ENCODE measurements around the gene CHN1.

Gene CHN1

DNA sequence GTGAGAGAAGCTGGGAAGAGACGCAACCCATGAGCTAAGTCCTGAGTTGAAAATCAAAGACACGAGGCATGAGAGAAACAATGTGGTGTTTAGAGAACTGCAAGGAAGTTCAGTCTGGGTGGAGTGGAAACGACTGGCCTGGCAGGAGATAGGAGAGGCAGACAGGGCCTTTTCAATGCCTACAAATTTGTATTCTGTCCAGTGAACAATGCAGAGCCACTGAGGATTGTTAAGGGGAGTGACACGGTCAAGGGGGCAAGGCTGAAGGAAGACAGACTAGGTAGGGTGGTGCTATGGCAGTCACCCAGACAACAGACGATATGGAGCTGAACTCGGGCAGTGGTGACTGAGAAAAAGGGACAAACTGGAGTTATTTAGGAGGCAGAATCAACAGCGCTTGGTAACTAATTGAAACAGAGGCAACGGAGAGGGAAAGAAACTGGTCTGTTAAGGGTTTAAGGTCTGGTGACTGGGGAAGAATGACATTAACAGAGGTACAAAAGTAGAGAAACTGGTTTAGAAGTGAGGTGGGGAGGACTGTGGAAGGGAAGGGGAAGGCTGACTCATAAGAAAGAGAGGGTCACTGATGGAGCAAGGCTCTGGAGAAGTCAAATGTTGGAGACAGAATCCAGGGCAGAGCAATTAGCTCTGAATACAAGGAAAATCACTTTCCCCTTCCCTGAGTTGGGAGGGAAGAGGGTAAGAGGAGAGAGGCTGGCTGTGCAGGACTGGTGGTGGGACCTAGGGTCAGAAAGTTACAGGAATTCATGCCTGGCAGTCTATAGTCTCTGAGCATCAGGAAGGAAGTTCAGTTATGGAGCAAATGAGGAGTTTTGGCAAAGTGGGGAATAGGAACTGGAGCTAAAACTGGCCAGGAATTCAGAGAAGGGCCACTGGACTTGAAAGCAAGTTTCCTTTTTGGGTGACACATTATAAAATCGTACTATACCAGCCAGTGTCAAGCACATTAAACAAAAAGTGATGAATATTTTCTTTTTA, 177.5 kb downstream of the CHN1 start:
- DNase-seq (ENCODE audit: low read depth, low spot score): no peak

DNA sequence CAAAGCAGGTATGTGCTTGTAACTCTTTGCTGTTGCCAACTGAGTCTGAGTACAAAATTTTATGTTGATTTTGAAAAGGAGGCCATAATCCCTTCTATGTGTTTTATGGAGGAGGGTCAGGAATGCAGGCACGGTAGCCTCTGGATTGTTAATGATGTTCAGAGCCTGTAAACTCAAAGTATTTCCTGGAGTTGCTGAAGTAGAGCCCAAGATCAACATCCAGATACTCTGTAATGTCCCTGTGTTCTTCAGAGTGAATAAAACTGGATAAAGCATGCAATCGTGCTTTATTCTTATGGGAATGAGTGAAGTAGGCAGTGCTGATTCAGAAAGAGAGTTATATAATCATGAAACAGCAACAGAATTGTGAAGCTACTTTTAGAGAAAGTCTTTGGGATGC, 179.1 kb downstream of the CHN1 start:
- DNase-seq (ENCODE audit: low read depth, low spot score): no peak

DNA sequence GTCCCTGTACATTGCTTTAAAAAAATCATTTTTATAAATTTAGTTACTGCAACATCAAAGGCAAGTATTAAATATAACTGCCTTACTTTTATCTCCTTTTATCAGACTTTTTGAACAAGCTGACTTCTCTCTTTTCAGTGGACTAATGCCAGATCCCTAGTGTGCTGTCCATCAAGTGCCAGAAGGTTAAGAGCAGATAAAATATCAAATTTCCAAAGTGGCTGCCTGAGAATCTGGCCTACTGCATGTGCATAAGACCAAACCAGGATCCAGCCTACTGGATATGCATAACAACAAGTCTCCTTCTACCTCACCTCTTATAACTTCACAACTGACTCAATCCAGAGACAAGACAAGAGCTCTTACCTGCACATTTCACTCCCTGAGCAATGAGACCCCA, 181.1 kb downstream of the CHN1 start:
- DNase-seq (ENCODE audit: low read depth, low spot score): no peak

DNA sequence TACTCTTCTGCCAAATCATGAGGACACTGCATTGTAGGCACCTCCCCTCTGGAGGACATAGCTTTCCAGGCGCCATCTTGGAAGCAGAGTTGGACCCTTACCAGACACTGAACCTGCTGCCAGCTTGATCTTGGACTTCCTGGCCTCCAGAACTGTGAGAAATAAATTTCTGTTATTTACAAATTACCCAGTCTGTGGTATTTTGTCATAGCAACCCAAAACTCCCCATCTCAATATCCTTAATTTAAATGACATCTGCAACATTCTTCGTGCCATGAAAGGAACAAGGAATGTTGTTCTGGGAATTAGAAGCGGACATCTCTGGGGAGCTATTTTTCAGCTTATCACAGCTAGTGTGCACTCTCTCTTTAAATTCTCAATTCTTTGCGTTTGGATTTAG, 183.6 kb downstream of the CHN1 start:
- no peak for DNase-seq (ENCODE audit: low read depth, low spot score)

DNA sequence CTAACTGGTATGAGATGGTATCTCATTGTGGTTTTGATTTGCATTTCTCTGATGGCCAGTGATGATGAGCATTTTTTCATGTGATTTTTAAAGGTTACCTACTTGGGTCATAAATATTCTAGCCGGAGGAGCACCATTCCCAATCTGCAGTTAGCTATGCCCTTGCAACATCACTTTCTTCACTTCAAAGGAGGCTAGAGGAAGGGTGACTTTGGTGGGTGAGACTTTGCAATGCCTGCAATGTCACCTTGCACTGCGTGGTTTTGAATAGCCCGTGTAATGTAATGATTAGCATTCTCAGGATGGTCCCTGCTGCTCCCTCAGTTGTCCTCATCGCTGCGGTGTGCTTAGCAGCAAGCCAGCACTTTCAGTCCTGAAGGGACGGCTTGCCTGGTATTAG, 184.8 kb downstream of the CHN1 start:
- no peak for DNase-seq (ENCODE audit: low read depth, low spot score)

DNA sequence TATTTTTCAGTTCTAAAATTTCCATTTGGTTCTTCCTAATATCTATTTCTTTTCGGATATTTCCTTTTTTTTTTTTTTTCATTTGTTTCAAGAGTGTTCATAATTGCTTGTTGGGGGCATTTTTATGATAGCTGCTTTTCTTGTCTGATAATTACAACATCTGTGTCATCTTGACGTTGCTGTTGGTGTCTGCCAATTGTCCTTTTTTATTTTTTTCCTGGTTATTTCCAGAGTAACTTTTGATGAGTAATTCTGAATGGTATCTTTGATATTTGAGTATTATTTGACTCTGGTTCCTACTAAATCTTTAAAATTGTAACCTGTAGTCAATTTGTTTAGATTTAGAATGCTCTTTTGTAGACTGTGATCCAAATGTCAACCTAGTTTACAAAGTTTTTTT, 189.7 kb downstream of the CHN1 start:
- DNase-seq (ENCODE audit: low read depth, low spot score): no peak

DNA sequence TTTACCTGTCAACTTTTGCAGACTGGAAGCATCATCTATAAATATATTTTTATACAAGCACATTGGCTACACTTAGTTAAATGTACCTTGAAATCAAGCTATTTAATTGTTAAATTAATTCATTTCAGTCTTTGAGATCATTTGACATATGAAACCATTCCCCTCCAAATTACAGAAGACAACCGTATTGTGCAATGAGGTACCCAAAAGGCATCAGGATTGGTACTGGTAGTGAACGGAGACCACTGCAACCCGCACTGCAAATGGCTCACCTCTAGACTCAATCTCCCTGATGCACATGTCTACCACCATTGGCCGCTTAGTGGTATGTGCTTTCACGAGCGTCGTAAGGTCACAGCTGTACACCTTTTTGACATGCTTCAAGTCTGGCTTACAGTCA, 193.1 kb downstream of the CHN1 start:
- DNase-seq (ENCODE audit: low read depth, low spot score): no peak

DNA sequence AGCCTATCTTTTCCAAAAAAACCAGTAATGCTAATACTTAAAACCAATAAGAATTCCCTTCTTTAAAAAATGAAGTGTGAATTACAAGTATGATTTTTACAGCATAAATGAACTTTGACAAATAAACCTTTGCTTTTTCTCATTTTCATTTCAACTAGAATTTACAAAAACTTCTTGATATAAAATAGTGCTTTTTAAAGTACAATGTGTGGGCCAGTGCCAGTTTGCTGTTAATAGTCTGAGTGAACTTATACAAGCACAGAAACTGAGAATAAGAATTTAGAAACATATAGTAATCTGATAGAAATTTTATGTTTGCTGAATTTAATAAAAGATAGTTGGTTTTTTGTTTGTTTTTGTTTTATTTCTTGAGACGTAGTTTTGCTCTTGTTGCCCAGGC, 197.2 kb downstream of the CHN1 start:
- no peak for DNase-seq (ENCODE audit: low read depth, low spot score)

DNA sequence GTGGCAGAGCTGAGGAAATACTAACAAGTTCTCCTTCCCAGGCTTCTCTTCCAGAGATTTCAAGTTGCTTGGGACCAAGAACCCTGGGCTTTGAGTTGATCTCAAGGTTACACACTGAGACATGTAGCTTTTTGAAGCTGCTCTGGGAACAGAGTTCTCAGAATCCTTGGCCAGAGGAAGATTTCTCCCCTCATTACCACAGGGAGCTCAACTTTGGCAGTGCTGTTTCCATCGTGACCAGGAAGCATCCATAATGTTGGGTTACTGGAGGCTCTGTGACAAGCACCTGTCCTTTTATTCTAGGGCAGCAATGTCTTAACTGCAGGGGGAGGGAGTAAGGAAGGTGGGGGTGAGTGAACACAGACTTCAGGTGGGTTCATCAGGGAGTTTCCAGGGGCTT, 199.4 kb downstream of the CHN1 start:
- DNase-seq (ENCODE audit: low read depth, low spot score): no peak

DNA sequence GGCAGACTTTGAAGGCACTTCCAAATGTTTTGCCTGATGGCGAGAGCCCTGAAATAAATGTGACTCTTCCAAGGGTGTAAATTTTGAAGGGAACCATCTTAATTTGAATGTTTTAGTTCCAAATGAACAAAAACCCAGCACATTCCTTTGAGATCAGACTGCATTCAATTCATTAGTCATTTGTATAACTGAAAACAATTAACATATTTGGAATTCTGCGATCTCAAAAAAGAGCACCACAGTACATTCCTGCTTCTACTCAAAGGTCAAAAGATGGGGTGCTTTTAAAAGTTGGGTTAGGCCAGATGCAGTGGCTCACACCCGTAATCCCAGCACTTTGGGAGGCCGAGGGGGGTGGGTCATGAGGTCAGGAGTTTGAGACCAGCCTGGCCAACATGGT, 202.7 kb downstream of the CHN1 start:
- DNase-seq (ENCODE audit: low read depth, low spot score): no peak

DNA sequence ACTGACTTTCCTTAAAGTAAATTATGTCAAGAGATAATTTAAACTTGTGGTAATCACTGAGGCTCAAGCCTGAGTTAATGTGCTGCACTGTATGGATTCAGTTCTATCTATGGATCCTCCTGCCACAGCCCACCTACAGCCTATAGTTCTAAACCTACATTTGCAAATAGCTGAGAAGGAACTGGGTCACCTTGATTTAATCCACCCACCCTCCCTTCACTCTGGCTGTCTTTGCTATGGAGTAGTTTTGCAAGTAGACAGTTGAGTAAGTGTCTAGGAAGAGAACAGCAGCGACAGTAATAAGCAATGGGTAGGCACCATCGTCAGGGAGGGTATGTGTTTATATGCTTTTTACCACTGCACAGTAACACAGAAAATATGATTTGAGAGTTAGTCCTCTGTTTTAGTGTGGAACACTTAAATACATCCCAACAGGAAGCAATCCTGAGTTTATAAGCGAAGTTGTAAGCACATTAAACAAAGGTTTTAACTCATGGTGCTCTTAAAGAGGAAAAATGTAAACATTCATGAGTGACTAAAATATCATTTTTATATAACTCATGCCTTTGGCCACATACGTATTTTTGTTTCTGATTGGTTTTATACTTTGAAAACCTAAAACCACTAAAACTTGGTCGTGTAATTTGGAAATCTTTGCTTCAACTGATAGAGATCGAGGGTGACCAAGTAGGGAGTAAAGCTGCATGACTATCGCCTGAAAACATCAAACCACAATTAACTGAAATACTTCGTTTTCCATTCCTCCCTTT, 204.6 kb downstream of the CHN1 start:
- DNase-seq (ENCODE audit: low read depth, low spot score): no peak

DNA sequence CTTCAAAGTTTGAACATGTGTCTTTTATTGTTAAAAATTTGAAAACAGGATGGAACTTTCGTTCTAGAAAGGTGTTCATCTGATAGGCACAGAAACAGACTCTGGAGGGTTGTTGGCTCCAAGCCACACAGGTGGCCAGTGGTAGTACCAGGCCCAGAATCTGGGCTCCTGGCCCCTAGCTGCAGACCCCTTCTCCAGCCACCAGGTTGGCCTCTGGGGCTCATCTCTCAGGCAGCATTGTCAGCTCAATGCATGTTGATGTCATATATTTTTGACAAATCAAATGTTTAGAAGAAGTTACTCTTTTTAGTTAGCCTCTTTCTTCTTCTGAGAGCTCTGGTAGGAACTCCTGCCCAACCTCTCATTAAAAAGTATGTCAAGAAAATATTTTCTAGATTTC, 206.4 kb downstream of the CHN1 start:
- no peak for DNase-seq (ENCODE audit: low read depth, low spot score)

DNA sequence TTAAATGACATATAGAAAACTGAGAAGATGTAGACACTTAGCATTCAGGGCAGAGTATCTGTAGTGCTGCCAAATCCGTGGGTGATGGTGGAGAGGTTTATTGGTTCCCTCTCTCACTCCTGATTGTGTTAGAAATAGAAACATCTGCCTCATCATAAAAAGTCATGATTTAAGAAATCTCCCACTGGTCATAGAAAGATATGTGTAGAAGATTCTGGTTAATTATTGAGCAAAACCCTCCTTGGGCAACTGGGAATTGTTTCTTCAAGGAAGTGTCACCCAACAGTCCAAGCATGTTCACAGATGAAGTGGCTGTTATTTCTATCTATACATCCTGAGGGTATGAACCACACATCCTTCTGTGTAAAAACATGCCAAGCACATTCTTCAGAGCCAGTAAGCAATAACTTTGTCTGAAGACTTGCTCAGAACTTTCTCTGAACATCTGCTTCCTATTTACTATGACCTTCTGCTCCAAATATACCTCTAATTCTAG, 207.4 kb downstream of the CHN1 start:
- no peak for DNase-seq (ENCODE audit: low read depth, low spot score)

DNA sequence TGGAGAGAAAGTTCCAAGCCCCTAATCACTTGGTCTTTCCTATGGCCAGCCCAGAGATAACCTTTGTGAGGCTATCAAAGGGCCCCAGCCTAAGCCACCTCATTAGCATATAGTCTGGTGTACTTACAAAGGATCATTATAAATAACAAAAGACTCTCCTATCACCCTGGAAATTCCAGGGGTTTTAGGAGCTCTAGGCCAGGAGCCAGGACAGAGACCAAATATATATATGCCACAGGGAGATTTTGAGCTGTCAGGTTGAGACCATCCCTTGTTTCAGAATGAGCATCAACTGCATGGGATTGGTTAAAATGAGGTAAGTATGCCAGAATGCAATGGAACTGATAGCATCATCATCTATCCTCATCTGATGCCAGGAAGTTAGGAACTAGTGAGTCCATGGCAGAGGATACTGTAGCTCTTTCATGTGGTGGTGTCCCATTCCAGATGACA, 208.8 kb downstream of the CHN1 start:
- no peak for DNase-seq (ENCODE audit: low read depth, low spot score)

DNA sequence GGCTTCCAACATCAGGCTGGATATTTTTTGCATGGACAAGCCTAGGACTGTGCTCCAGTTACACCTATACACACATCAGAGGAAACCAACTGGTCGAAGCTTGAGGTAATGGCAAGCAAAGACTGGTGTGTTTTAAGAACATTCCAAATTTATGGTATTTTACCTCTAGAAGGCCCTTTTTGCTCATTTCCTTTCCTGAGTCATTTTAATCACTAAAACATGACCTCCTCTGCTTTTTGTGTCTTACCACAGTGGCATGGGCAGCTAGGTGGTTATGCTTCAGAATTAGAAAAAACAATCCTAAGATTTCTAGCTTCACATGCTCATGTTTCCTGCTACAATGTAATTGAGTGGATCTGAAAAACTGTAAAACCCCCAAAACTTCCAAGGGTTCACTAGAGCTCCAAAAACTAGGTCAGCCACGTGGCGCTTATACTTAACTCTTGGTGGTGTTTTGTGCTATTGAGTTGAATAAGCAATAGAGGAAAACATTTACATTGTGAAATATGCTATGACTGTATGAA, 210.3 kb downstream of the CHN1 start:
- DNase-seq (ENCODE audit: low read depth, low spot score): no peak

DNA sequence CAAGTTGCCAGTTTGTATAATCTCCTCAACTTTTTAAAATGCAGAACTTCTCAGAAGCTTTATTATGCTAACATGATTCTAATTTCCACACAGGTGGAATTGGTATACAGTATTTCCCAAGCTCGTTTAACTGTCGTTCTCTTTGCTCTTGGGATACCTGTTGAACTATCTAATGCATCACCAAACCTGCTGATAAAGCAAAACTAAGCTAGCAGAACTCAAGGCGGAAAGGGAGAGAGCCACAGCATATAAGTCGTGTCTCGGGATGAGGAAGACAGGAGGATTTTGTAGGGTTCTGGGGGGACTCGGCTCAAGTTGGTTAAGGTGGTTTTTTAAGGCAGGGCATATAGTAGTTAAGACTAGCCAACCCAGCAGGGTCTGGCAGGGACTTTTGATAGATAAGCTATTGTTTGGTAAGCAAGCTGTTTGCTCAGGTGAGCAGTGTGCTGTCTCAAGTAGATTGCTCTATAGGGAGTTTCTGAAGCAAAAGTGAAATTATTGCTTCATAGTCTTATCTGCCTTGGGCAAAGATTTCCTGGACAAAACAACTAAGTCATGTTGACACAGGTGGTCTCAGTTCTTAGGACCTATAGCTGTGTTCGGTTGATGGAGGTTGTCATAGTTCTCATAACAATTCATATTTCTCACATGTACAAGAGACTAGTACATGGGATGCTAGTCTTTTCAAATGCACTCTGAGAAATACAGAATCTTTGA, 212.7 kb downstream of the CHN1 start:
- DNase-seq (ENCODE audit: low read depth, low spot score): no peak

DNA sequence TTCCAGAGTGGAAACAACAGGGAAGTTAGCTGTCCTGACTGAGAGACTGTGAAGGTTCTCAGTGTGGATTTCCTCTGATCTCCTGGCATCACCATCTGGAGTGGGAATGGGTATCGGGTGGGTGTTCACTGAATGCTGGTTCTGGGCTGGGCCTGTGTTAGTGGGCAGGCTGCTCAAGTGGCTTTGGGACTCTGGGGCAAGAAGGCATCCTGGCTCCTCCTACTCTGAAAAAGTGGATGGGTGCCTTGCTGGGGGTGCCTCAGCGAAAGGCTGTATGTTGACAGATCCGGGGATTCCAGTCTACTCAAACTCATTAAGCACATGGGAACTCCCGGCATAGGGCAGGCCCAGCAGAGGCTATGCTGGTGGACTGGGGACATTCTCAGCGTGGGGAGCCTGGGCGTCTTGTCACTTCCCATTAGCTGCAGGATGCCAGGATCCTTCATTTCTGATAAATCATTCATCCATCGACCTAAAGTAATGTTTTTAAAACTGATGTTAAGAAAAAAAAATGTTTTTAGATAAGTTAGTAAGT, 213.4 kb downstream of the CHN1 start:
- DNase-seq (ENCODE audit: low read depth, low spot score): no peak

DNA sequence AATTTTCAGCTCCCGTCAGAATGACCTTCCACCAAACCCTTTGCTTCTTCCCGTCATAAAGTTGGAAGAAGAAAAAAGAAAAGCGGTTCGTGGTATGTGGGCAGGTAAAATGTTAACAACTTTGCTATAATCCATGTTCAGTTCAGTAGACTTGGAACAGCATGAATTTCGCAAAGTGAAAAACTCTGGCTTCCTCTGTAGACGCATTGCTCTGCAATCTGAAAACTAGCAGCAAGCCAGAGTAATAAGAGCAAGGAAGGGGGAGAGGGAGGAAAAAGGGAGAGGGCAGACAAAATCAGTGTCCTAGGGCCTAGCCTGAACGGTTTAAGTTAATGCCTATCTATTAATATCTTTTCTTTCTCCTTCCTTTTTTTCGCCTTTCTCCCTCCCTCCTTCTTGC, 214.2 kb downstream of the CHN1 start:
- DNase-seq (ENCODE audit: low read depth, low spot score): no peak

DNA sequence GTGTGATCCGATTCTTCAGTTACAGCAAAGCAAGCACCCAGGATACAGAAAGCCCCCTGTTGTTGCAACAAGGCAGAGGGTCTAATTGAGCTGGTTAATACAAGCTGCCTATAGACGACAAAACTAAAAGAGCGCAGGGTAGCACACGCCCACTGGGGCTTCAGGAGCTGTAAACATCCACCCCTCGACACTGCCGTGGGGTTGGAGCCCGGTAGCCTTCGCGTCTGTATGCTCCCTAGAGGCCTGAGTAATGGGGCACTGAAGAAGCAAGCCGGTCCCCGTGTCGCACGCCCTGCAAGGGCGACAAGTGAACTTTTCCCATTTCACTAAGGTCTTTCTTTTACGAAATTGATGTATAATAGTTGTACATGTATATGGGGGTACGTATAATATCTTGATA, 216.2 kb downstream of the CHN1 start:
- no peak for DNase-seq (ENCODE audit: low read depth, low spot score)

DNA sequence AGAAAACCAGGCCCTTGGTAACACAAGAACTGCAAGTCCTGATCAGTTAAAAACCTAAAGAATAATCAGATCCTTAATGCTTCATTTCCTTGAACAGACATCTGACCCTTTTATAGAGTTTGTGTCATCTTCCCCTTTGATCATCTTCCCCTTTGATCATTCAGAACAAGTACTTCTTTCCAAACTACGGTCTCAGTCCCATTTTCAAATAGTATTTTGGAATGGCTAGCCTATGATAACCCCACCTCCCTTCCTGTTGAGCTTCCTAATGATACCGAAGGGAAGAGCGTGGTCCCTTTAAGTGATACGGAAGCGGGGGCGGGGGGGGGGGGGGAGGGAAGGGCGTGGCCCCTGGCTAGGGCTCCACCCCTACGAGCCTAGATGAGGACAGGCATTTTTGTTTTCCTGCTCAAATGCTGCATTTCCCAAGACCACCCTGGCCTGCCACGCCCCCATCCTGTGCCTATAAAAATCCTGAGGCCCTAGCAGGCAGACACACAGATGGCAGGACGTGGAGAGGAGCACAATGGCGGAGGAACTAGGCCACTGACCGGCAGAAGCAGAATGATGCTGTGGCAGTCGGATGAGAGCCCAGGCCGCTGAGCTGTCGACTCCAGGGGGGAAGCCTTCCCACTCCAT, 216.8 kb downstream of the CHN1 start:
- no peak for DNase-seq (ENCODE audit: low read depth, low spot score)
